Nephron (organoid): ENCODE measurements around the gene MRTFA.

Experiments
- H3K27ac Mint-ChIP-seq, 3 experiments: 2 replicates each; pipeline ENCODE4 v1.8.0; 2020; ENCODE audit warnings: mixed read lengths in 3 of 3, mild to moderate bottlenecking in 2 of 3, moderate library complexity in 1 of 3
- H3K27me3 Mint-ChIP-seq: 2 replicates; pipeline ENCODE4 v1.8.0; 2021; ENCODE audit warnings: low read depth, mild to moderate bottlenecking, moderate library complexity, mixed read lengths
- H3K36me3 Mint-ChIP-seq: 2 replicates; pipeline ENCODE4 v1.8.0; 2020; ENCODE audit warnings: low read depth, mixed read lengths
- H3K4me1 Mint-ChIP-seq: 2 replicates; pipeline ENCODE4 v1.8.0; 2020; ENCODE audit warnings: mixed read lengths
- H3K4me3 Mint-ChIP-seq, 3 experiments: 2 replicates each; pipeline ENCODE4 v1.8.0; 2020; ENCODE audit warnings: mild to moderate bottlenecking in 3 of 3, mixed read lengths in 3 of 3, moderate library complexity in 2 of 3
- H3K9me3 Mint-ChIP-seq: 2 replicates; pipeline ENCODE4 v1.8.0; 2020; ENCODE audit warnings: mixed read lengths
- TF ChIP-seq, protein P1 (sequence below), 3 experiments: fragments of 200-600 bp; sonication (generic); IDR thresholded peaks; one replicate each; pipeline ENCODE4 v1.5.0; 2021; ENCODE audit warnings: antibody characterized with exemption in 3 of 3; ENCODE audit not compliant: unreplicated experiment in 3 of 3

The MRTFA gene

DNA sequence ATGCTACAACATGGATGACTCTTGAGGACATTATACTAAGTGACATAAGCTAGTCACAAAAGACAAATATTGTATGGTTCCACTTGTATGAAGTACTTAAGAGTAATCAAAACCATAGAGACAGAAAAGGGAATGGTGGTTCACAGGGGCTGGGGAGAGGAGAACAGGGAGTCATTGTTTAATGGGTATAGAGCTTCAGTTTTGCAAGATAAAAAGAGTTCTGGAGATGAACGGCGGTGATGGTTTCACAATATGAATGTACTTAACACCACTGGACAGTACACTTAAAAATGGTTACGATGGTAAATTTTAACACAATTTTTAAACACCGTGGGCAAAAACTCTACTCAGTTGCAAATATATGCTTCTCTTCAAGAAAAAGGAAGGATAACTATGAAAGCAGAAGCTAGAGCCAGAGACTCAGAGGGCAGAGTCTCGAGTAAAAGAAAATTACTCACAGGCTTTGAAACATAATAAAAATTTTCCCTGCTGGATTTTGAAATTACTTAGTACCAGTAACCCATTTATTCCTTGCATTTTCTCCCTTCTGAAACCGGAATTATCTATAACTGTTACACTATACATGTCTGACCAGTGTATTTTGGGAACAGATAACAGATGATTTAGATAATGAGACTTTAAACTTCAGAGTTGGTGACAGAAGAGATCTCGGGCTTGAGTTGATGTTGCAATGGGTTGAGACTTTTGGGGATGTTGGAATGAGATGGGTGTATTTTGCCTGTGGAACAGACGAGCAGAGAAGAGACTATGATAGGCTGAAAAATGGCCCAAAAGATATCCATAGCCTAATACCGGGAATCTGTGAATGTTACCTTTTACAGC, 15.0 kb downstream of the MRTFA start:
- TF ChIP-seq, protein P1, sequence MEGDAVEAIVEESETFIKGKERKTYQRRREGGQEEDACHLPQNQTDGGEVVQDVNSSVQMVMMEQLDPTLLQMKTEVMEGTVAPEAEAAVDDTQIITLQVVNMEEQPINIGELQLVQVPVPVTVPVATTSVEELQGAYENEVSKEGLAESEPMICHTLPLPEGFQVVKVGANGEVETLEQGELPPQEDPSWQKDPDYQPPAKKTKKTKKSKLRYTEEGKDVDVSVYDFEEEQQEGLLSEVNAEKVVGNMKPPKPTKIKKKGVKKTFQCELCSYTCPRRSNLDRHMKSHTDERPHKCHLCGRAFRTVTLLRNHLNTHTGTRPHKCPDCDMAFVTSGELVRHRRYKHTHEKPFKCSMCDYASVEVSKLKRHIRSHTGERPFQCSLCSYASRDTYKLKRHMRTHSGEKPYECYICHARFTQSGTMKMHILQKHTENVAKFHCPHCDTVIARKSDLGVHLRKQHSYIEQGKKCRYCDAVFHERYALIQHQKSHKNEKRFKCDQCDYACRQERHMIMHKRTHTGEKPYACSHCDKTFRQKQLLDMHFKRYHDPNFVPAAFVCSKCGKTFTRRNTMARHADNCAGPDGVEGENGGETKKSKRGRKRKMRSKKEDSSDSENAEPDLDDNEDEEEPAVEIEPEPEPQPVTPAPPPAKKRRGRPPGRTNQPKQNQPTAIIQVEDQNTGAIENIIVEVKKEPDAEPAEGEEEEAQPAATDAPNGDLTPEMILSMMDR (IDR thresholded peaks at IDR 0.05; ENCODE audit: unreplicated experiment in 3 of 3), result no peak
- peaks cover 7% of the 10 kb centered on the region for H3K4me1 Mint-ChIP-seq
- peaks cover 32% of the 10 kb centered on the region for H3K9me3 Mint-ChIP-seq
- peaks cover 49% of the 10 kb centered on the region for H3K36me3 Mint-ChIP-seq
- no peaks in the 10 kb centered on the region for H3K27me3 Mint-ChIP-seq
- H3K27ac Mint-ChIP-seq, result no peak overlapping the region
- no peak overlapping the region for H3K4me3 Mint-ChIP-seq

DNA sequence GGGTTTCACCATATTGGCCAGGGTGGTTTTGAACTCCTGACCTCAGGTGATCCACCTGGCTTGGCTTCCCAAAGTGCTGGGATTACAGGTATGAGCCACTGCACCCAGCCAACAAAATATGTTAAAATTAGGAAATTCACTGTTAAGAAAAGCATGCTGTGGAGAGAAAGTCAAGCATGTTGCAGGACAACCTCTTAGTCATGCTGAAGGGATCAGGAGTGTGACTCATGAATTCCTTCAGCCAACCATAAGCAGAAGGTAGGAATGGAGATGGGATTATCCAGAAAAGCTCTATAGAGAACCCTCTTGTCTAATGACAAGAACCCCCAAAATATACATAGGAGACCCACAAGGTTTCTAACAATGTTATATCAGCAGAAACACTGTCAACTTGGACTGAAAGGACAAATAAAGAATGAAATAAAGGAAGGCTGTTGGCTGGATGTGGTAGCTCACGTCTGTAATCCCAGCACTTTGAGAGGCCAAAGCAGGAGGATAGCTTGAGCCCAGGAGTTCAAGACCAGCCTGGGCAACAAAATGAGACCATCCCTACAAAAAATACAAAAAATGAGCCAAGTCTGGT, 16.0 kb downstream of the MRTFA start:
- H3K4me3 Mint-ChIP-seq, result no peak overlapping the region
- peaks cover 7% of the 10 kb centered on the region for H3K4me1 Mint-ChIP-seq
- peaks cover 37% of the 10 kb centered on the region for H3K9me3 Mint-ChIP-seq
- H3K36me3 Mint-ChIP-seq, result peaks cover 54% of the 10 kb centered on the region
- no peaks in the 10 kb centered on the region for H3K27me3 Mint-ChIP-seq
- H3K27ac Mint-ChIP-seq, result no peak overlapping the region
- TF ChIP-seq, protein P1 (IDR thresholded peaks at IDR 0.05; ENCODE audit: unreplicated experiment in 3 of 3), result no peak

DNA sequence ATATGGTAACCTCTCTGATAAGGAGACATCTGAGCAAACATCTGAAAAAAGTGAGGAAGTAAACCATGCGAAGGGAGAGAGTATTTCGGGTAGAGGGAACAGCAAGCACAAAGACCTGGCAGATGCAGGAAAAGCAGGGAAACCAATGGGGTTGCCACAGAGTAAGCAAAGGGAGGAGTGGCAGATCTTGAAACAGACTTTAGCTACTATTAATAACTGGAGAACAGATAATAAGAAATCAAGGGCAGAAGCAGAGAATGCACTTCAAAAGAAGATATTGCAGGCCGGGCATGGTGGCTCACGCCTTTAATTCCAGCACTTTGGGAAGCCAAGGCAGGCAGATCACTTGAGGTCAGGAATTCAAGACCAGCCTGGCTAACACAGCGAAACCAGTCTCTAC, 18.1 kb downstream of the MRTFA start:
- Mint-ChIP-seq H3K9me3 (peaks cover 37% of the 10 kb centered on the region), H3K27me3 (no peaks in the 10 kb centered on the region), H3K27ac (no peak overlapping the region), H3K36me3 (peaks cover 53% of the 10 kb centered on the region), H3K4me1 (no peaks in the 10 kb centered on the region), H3K4me3 (no peak overlapping the region)
- TF ChIP-seq, protein P1 (IDR thresholded peaks at IDR 0.05; ENCODE audit: unreplicated experiment in 3 of 3), result no peak

DNA sequence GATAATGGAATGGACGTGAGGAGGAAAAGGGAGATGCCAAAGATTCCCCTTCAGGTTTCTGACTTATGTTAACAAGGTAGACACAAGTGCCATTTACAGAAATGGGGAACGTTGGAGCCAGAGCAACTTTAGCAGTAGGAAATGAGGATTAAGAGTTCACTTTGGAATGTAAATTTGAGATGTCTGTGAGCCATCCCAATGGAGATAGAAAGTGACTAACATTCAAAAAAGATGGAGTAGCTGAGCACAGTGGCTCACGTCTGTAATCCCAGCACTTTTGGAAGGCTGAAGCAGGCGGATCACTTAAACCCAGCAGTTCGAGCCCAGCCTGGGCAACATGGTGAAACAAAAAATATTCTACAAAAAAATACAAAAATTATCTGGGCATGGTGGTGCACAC, 19.9 kb downstream of the MRTFA start:
- Mint-ChIP-seq H3K9me3 (peaks cover 26% of the 10 kb centered on the region), H3K36me3 (peaks cover 38% of the 10 kb centered on the region), H3K4me1 (peaks cover 4% of the 10 kb centered on the region), H3K4me3 (no peak overlapping the region), H3K27me3 (no peaks in the 10 kb centered on the region), H3K27ac (no peak overlapping the region)
- TF ChIP-seq, protein P1 (IDR thresholded peaks at IDR 0.05; ENCODE audit: unreplicated experiment in 3 of 3), result no peak

DNA sequence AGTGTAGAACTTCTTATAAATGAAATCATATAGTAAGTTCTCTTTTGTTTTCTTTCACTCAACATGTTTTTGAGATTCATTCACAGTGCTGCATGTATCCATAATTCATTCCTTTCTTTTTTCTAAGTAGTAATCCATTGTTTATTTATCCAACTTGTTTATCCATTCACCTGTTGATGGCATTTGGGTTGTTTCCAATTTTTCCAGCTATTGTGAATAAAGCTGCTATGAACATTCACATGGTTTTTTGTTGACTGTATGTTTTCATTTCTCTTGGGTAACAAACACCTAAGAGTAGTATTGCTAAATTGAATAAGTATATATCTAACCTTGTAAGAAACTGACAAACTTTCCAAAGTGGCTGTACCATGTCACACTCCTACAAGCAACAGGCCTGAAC, 23.5 kb downstream of the MRTFA start:
- TF ChIP-seq, protein P1 (IDR thresholded peaks at IDR 0.05; ENCODE audit: unreplicated experiment in 3 of 3), result no peak
- Mint-ChIP-seq H3K4me3 (no peak overlapping the region), H3K4me1 (peaks cover 13% of the 10 kb centered on the region), H3K36me3 (peaks cover 14% of the 10 kb centered on the region), H3K27me3 (no peaks in the 10 kb centered on the region), H3K27ac (no peak overlapping the region), H3K9me3 (peaks cover 9% of the 10 kb centered on the region)
